Measurements from ENCODE around the gene DCAF8.

DCAF8 gene

GRCh38 chr1:160208557-160209320, 53.6 kb downstream of the DCAF8 start:
- H3K4me3 ChIP-seq (ENCODE audit: low read depth in 1 of 2, low read length in 2 of 2) = no peak overlapping the region
- H3K9me3 ChIP-seq (ENCODE audit: control insufficient read depth in 1 of 2, low read length in 2 of 2) = no peaks in the 10 kb centered on the region
- H3K27me3 ChIP-seq (ENCODE audit: low read depth, low read length) = no peaks in the 10 kb centered on the region
- H3K36me3 ChIP-seq (ENCODE audit: control insufficient read depth in 1 of 2, insufficient read depth in 2 of 2, low read length in 2 of 2) = peaks cover 29 to 30% of the 10 kb centered on the region in 2 donors
- peaks cover 35 to 47% of the 10 kb centered on the region in 2 donors for H3K4me1 ChIP-seq (ENCODE audit: control insufficient read depth in 1 of 2, insufficient read depth in 2 of 2, low read length in 2 of 2)
- H3K27ac ChIP-seq (ENCODE audit: low read length) = no peak overlapping the region

- H3K27ac ChIP-seq (ENCODE audit: low read length) = peak overlapping the region; percentile 75
Observed at GRCh38 chr1:160207771-160208556, 54.4 kb downstream of the DCAF8 start.

GRCh38 chr1:160207118-160207650, 55.2 kb downstream of the DCAF8 start:
- Histone ChIP-seq H3K4me1 (ENCODE audit: control insufficient read depth in 1 of 2, insufficient read depth in 2 of 2, low read length in 2 of 2) (peaks cover 35 to 47% of the 10 kb centered on the region in 2 donors), H3K27me3 (ENCODE audit: low read depth, low read length) (no peaks in the 10 kb centered on the region), H3K36me3 (ENCODE audit: control insufficient read depth in 1 of 2, insufficient read depth in 2 of 2, low read length in 2 of 2) (peaks cover 14 to 15% of the 10 kb centered on the region in 2 donors), H3K4me3 (ENCODE audit: low read depth in 1 of 2, low read length in 2 of 2) (peak overlapping the region; percentile 51 to 75), H3K9me3 (ENCODE audit: control insufficient read depth in 1 of 2, low read length in 2 of 2) (no peaks in the 10 kb centered on the region), H3K27ac (ENCODE audit: low read length) (peak overlapping the region; percentile 75)

More at GRCh38 chr1:160207771-160208556, 54.4 kb downstream of the DCAF8 start:
- H3K9me3 ChIP-seq (ENCODE audit: control insufficient read depth in 1 of 2, low read length in 2 of 2) = no peaks in the 10 kb centered on the region
- no peak overlapping the region for H3K4me3 ChIP-seq (ENCODE audit: low read depth in 1 of 2, low read length in 2 of 2)
- no peaks in the 10 kb centered on the region for H3K27me3 ChIP-seq (ENCODE audit: low read depth, low read length)
- H3K36me3 ChIP-seq (ENCODE audit: control insufficient read depth in 1 of 2, insufficient read depth in 2 of 2, low read length in 2 of 2) = peaks cover 22 to 23% of the 10 kb centered on the region in 2 donors
- H3K4me1 ChIP-seq (ENCODE audit: control insufficient read depth in 1 of 2, insufficient read depth in 2 of 2, low read length in 2 of 2) = peaks cover 35 to 47% of the 10 kb centered on the region in 2 donors

GRCh38 chr1:160206421-160207117, 55.8 kb downstream of the DCAF8 start:
- peak overlapping the region; percentile 75 for H3K27ac ChIP-seq (ENCODE audit: low read length)
- no peaks in the 10 kb centered on the region for H3K9me3 ChIP-seq (ENCODE audit: control insufficient read depth in 1 of 2, low read length in 2 of 2)
- peak overlapping the region; percentile 51 to 75 for H3K4me3 ChIP-seq (ENCODE audit: low read depth in 1 of 2, low read length in 2 of 2)
- H3K4me1 ChIP-seq (ENCODE audit: control insufficient read depth in 1 of 2, insufficient read depth in 2 of 2, low read length in 2 of 2) = peaks cover 35 to 47% of the 10 kb centered on the region in 2 donors
- H3K27me3 ChIP-seq (ENCODE audit: low read depth, low read length) = no peaks in the 10 kb centered on the region
- peaks cover 8 to 10% of the 10 kb centered on the region in 2 donors for H3K36me3 ChIP-seq (ENCODE audit: control insufficient read depth in 1 of 2, insufficient read depth in 2 of 2, low read length in 2 of 2)

GRCh38 chr1:160206036-160206389, 56.3 kb downstream of the DCAF8 start:
- no peaks in the 10 kb centered on the region for H3K27me3 ChIP-seq (ENCODE audit: low read depth, low read length)
- peak overlapping the region; percentile 51 to 75 for H3K4me3 ChIP-seq (ENCODE audit: low read depth in 1 of 2, low read length in 2 of 2)
- peaks cover 35 to 45% of the 10 kb centered on the region in 2 donors for H3K4me1 ChIP-seq (ENCODE audit: control insufficient read depth in 1 of 2, insufficient read depth in 2 of 2, low read length in 2 of 2)
- H3K27ac ChIP-seq (ENCODE audit: low read length) = peak overlapping the region; percentile 75
- H3K36me3 ChIP-seq (ENCODE audit: control insufficient read depth in 1 of 2, insufficient read depth in 2 of 2, low read length in 2 of 2) = peaks cover 3 to 6% of the 10 kb centered on the region in 2 donors
- H3K9me3 ChIP-seq (ENCODE audit: control insufficient read depth in 1 of 2, low read length in 2 of 2) = no peaks in the 10 kb centered on the region

GRCh38 chr1:160205242-160206035, 56.9 kb downstream of the DCAF8 start, which contains the start of gene PEA15:
TSS of gene PEA15 (plus strand) at chr1:160205384. CDS start at chr1:160211545, 6,161 bp downstream.
- H3K36me3 ChIP-seq (ENCODE audit: control insufficient read depth in 1 of 2, insufficient read depth in 2 of 2, low read length in 2 of 2) = peaks cover 3 to 6% of the 10 kb centered on the region in 2 donors
- H3K27me3 ChIP-seq (ENCODE audit: low read depth, low read length) = no peaks in the 10 kb centered on the region
- peak within 1 kb of the TSS; percentile 51 to 75 for H3K4me3 ChIP-seq (ENCODE audit: low read depth in 1 of 2, low read length in 2 of 2)
- peaks cover 33 to 39% of the 10 kb centered on the region in 2 donors for H3K4me1 ChIP-seq (ENCODE audit: control insufficient read depth in 1 of 2, insufficient read depth in 2 of 2, low read length in 2 of 2)
- H3K27ac ChIP-seq (ENCODE audit: low read length) = peak within 1 kb of the TSS; percentile 79
- no peaks in the 10 kb centered on the region for H3K9me3 ChIP-seq (ENCODE audit: control insufficient read depth in 1 of 2, low read length in 2 of 2)

GRCh38 chr1:160204526-160205241, 57.7 kb downstream of the DCAF8 start:
- Histone ChIP-seq H3K9me3 (ENCODE audit: control insufficient read depth in 1 of 2, low read length in 2 of 2) (no peaks in the 10 kb centered on the region), H3K27me3 (ENCODE audit: low read depth, low read length) (no peaks in the 10 kb centered on the region), H3K4me1 (ENCODE audit: control insufficient read depth in 1 of 2, insufficient read depth in 2 of 2, low read length in 2 of 2) (peaks cover 28 to 32% of the 10 kb centered on the region in 2 donors), H3K27ac (ENCODE audit: low read length) (peak overlapping the region; percentile 79), H3K36me3 (ENCODE audit: control insufficient read depth in 1 of 2, insufficient read depth in 2 of 2, low read length in 2 of 2) (peaks cover under 1 to 6% of the 10 kb centered on the region in 2 donors), H3K4me3 (ENCODE audit: low read depth in 1 of 2, low read length in 2 of 2) (peak overlapping the region; percentile 21 to 31)

GRCh38 chr1:160200786-160201185, 61.6 kb downstream of the DCAF8 start:
- H3K4me1 ChIP-seq (ENCODE audit: control insufficient read depth in 1 of 2, insufficient read depth in 2 of 2, low read length in 2 of 2) = peaks cover 0 to 7% of the 10 kb centered on the region in 2 donors
- no peaks in the 10 kb centered on the region for H3K9me3 ChIP-seq (ENCODE audit: control insufficient read depth in 1 of 2, low read length in 2 of 2)
- H3K4me3 ChIP-seq (ENCODE audit: low read depth in 1 of 2, low read length in 2 of 2) = no peak overlapping the region
- H3K36me3 ChIP-seq (ENCODE audit: control insufficient read depth in 1 of 2, insufficient read depth in 2 of 2, low read length in 2 of 2) = peaks cover 0 to 5% of the 10 kb centered on the region in 2 donors
- no peak overlapping the region for H3K27ac ChIP-seq (ENCODE audit: low read length)
- H3K27me3 ChIP-seq (ENCODE audit: low read depth, low read length) = no peaks in the 10 kb centered on the region

GRCh38 chr1:160197231-160197630, 65.1 kb downstream of the DCAF8 start:
- no peak overlapping the region for H3K4me3 ChIP-seq (ENCODE audit: low read depth in 1 of 2, low read length in 2 of 2)
- H3K4me1 ChIP-seq (ENCODE audit: control insufficient read depth in 1 of 2, insufficient read depth in 2 of 2, low read length in 2 of 2) = peaks cover 4 to 13% of the 10 kb centered on the region in 2 donors
- H3K36me3 ChIP-seq (ENCODE audit: control insufficient read depth in 1 of 2, insufficient read depth in 2 of 2, low read length in 2 of 2) = no peaks in the 10 kb centered on the region
- no peaks in the 10 kb centered on the region for H3K9me3 ChIP-seq (ENCODE audit: control insufficient read depth in 1 of 2, low read length in 2 of 2)
- no peaks in the 10 kb centered on the region for H3K27me3 ChIP-seq (ENCODE audit: low read depth, low read length)
- H3K27ac ChIP-seq (ENCODE audit: low read length) = no peak overlapping the region

- H3K9me3 ChIP-seq (ENCODE audit: control insufficient read depth in 1 of 2, low read length in 2 of 2) = no peaks in the 10 kb centered on the region
Observed at GRCh38 chr1:160196143-160196542, 66.2 kb downstream of the DCAF8 start.

More at GRCh38 chr1:160196143-160196542, 66.2 kb downstream of the DCAF8 start:
- Histone ChIP-seq H3K4me1 (ENCODE audit: control insufficient read depth in 1 of 2, insufficient read depth in 2 of 2, low read length in 2 of 2) (peaks cover 4 to 15% of the 10 kb centered on the region in 2 donors), H3K4me3 (ENCODE audit: low read depth in 1 of 2, low read length in 2 of 2) (no peak overlapping the region), H3K27me3 (ENCODE audit: low read depth, low read length) (no peaks in the 10 kb centered on the region), H3K36me3 (ENCODE audit: control insufficient read depth in 1 of 2, insufficient read depth in 2 of 2, low read length in 2 of 2) (no peaks in the 10 kb centered on the region), H3K27ac (ENCODE audit: low read length) (no peak overlapping the region)
